ENCODE results near the gene TNC. TPM values are rescaled to one million over a fixed set of nuclear protein-coding genes. Genes with fewer than 3 reads are reported as not detected.
A peak's percentile ranks its signal among the peaks of the same experiment; 100 is the strongest.

TNC gene
- total and polyA plus RNA-seq, 12 donors: 0.41 to 120 (median 5.7) TPM

DNA sequence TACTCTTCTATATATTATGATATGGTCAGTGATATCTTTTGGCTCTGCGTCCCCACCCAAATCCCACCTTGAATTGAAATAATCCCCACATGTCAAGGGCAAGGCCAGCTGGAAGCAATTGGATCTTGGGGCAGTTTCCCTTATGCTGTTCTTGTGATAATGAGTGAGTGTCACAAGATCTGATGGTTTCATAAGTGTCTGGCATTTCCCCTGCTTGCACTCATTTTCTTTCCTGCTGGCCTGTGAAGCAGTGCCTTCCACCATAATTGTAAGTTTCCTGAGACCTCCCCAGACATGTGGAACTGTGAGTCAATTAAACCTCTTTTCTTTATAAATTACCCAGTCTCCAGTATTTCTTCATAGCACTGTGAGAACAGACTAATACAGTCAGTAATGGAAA, 45.0 kb upstream of the TNC start:
- DNase-seq (no peak), ATAC-seq (no peak)
- WGBS, 2 donors: 94 to 98% methylated on average over 1 of the region's 1 CpG
- H3K27me3 ChIP-seq: no peaks in the 10 kb centered on the region
- no peaks in the 10 kb centered on the region for H3K36me3 ChIP-seq
- no peak overlapping the region for H3K4me3 ChIP-seq
- no peaks in the 10 kb centered on the region for H3K9me3 ChIP-seq
- no peak overlapping the region for H3K27ac ChIP-seq
- TF ChIP-seq, protein P1, sequence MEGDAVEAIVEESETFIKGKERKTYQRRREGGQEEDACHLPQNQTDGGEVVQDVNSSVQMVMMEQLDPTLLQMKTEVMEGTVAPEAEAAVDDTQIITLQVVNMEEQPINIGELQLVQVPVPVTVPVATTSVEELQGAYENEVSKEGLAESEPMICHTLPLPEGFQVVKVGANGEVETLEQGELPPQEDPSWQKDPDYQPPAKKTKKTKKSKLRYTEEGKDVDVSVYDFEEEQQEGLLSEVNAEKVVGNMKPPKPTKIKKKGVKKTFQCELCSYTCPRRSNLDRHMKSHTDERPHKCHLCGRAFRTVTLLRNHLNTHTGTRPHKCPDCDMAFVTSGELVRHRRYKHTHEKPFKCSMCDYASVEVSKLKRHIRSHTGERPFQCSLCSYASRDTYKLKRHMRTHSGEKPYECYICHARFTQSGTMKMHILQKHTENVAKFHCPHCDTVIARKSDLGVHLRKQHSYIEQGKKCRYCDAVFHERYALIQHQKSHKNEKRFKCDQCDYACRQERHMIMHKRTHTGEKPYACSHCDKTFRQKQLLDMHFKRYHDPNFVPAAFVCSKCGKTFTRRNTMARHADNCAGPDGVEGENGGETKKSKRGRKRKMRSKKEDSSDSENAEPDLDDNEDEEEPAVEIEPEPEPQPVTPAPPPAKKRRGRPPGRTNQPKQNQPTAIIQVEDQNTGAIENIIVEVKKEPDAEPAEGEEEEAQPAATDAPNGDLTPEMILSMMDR (IDR thresholded peaks at IDR 0.05): no peak
- intact Hi-C loops (cut with DNase I): no loop called here
- no peaks in the 10 kb centered on the region for H3K4me1 ChIP-seq

DNA sequence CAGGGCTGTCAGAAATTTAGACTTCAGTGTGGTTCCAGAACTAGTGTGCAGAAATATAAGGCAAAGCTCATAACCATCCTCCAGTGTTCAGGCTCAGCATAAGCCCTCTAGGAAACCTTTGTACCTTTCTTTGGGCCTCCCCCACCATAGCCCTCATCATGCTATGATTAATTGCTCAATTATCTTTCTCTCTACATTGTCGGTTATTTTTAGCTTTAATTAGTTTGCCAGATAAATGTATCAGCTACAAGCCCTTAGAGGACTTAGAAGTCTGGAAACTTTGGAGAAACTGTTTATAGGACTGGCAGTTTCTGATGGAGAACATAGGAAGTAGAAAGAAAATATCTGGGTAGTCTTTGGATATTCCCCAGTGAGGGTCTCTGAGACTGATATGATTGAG, 43.5 kb upstream of the TNC start:
- no peaks in the 10 kb centered on the region for H3K4me1 ChIP-seq
- no peak for ATAC-seq
- intact Hi-C loops (cut with DNase I): no loop called here
- no peak overlapping the region for H3K4me3 ChIP-seq
- no peaks in the 10 kb centered on the region for H3K27me3 ChIP-seq
- H3K27ac ChIP-seq: no peak overlapping the region
- 9 to 24% methylated on average over 1 of the region's 1 CpG for WGBS, 2 donors
- H3K36me3 ChIP-seq: no peaks in the 10 kb centered on the region
- TF ChIP-seq, protein P1 (IDR thresholded peaks at IDR 0.05): no peak
- no peaks in the 10 kb centered on the region for H3K9me3 ChIP-seq
- no peak for DNase-seq

DNA sequence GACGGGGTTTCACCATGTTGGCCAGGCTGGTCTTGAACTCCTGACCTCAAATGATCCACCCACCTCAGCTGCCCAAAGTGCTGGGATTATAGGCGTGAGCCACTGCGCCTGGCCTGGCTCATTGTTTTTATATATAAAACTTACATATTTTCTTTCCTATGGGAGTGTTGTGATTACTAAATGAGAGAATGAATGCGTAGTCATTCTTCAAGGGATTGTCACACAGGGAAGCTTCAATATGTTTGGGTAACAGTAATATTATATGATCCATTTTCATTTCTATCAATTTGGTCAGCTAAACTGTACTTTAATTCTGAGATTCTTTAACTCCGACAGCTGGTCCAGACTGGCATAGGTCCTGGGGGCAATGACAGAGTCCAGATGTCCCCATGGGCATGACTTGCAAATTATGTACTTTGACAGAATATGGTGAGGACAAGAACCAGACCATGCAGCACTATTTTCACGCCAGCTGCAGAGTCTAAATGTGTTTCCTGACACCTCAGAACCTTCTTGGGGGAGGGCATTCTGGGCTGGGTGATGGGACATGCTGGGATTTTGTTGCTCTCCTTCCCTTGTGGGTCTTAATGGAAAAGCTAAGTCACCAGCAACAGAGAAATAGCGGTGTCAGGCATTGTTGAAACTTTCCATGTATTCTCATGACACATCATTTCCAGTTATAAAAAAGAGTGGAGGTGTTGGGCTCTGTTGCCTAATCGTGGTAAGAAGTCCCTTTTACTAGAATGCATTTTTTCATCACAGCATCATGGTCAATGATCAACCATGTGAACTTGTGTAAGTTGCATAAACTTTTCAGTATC, 40.9 kb upstream of the TNC start:
- intact Hi-C loops (cut with DNase I): no loop called here
- Histone ChIP-seq H3K4me3 (no peak overlapping the region), H3K27me3 (no peaks in the 10 kb centered on the region), H3K36me3 (no peaks in the 10 kb centered on the region), H3K4me1 (no peaks in the 10 kb centered on the region), H3K9me3 (no peaks in the 10 kb centered on the region), H3K27ac (no peak overlapping the region)
- 64 to 70% methylated on average over 8 of the region's 8 CpGs for WGBS, 2 donors
- DNase-seq (no peak), ATAC-seq (no peak)
- TF ChIP-seq, protein P1 (IDR thresholded peaks at IDR 0.05): no peak

DNA sequence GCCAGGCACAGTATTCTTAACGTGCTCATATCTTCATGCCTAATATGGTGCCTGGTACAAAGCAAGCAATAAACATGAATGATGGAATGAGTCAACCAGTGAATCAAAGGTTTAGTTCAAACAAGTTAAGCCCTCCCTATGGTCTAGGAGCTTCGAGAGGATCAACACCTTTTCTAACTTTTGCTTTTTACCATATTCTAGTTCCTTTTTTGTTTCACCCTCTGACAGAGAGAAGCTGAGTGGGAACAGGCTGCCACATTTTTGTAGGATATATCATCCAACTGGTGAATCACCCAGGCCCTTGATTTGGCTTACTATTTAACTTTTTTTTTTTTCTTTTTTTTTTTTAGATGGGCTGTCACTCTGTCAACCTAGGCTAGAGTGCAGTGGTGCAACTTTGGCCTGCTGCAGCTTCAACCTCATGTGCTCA, 39.3 kb upstream of the TNC start:
- ATAC-seq: peak in 1 of 8 donors; percentile 44
- WGBS, 2 donors: 71% methylated on average over 2 of the region's 2 CpGs
- no peak for DNase-seq

More for the DNA sequence above, 39.3 kb upstream of the TNC start:
- TF ChIP-seq, protein P1 (IDR thresholded peaks at IDR 0.05): no peak
- no peak overlapping the region for H3K4me3 ChIP-seq
- H3K9me3 ChIP-seq: no peaks in the 10 kb centered on the region
- H3K27me3 ChIP-seq: no peaks in the 10 kb centered on the region
- no peaks in the 10 kb centered on the region for H3K4me1 ChIP-seq
- intact Hi-C loops (cut with DNase I): no loop called here
- no peaks in the 10 kb centered on the region for H3K36me3 ChIP-seq
- no peak overlapping the region for H3K27ac ChIP-seq

Measured in heart right ventricle (tissue), 16 donors.